ENCODE results near the gene DEGS2. TPM values are rescaled to one million over a fixed set of nuclear protein-coding genes. Genes with fewer than 3 reads are reported as not detected.

Gene DEGS2
- total RNA-seq, 1 experiment from 2014 or later = 1.8 TPM

DNA sequence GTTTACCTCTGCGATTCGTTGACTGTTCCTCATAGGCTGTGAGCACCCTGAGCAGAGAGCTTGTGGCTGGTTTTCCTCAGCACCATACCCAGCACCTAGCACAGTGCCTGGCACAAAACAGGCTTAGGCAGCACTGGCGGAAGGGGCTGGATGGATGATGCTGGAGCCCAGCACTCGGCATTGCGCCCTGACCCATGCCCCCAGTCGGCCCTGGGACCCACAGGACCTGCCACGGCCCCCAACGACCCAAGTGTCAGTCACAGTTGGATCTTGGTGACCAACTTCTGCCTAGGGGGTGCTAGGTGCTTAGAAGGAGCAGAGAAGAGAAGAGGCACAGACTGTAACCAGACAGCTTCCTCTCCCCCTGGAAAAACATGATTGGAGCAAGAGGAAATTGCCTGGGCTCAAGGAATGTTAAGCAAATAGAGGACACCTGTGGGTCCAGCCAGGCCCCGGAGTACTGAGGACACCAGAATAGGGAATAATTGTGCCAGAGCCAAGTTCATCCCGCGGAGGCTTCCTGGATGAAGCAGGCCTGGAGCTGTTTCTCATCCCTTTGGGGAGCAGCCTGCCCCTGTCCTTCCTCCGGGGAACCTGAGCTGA lies 31.5 kb downstream of the DEGS2 start:
- TF ChIP-seq, protein P1, sequence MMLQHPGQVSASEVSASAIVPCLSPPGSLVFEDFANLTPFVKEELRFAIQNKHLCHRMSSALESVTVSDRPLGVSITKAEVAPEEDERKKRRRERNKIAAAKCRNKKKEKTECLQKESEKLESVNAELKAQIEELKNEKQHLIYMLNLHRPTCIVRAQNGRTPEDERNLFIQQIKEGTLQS (IDR thresholded peaks at IDR 0.05) = no peak
- no peak for TF ChIP-seq ZFX (IDR thresholded peaks at IDR 0.05)
- no peak for TF ChIP-seq EZH2 (IDR thresholded peaks at IDR 0.05)
- TF ChIP-seq REST (IDR thresholded peaks at IDR 0.05; ENCODE audit: low read depth) = no peak
- no peak for TF ChIP-seq SIN3A (IDR thresholded peaks at IDR 0.05; ENCODE audit: low read depth)
- no peak for TF ChIP-seq SP1 (IDR thresholded peaks at IDR 0.05; ENCODE audit: low read depth)
- TF ChIP-seq YY1 (IDR thresholded peaks at IDR 0.05; ENCODE audit: extremely low read depth, insufficient replicate concordance, low read depth, low read length) = no peak
- TF ChIP-seq, protein P2, sequence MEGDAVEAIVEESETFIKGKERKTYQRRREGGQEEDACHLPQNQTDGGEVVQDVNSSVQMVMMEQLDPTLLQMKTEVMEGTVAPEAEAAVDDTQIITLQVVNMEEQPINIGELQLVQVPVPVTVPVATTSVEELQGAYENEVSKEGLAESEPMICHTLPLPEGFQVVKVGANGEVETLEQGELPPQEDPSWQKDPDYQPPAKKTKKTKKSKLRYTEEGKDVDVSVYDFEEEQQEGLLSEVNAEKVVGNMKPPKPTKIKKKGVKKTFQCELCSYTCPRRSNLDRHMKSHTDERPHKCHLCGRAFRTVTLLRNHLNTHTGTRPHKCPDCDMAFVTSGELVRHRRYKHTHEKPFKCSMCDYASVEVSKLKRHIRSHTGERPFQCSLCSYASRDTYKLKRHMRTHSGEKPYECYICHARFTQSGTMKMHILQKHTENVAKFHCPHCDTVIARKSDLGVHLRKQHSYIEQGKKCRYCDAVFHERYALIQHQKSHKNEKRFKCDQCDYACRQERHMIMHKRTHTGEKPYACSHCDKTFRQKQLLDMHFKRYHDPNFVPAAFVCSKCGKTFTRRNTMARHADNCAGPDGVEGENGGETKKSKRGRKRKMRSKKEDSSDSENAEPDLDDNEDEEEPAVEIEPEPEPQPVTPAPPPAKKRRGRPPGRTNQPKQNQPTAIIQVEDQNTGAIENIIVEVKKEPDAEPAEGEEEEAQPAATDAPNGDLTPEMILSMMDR (IDR thresholded peaks at IDR 0.05 in 2 of 3, conservative IDR thresholded peaks at IDR 0.05 in 1 of 3; ENCODE audit: borderline replicate concordance in 1 of 3, insufficient read depth in 1 of 3, low read depth in 2 of 3, low read length in 2 of 3) = no peak
- no peak for TF ChIP-seq ZBTB33 (IDR thresholded peaks at IDR 0.05; ENCODE audit: extremely low read depth, insufficient replicate concordance, low read length)
- no peak for TF ChIP-seq SRF (IDR thresholded peaks at IDR 0.05; ENCODE audit: low read depth)
- TF ChIP-seq CBX3 (IDR thresholded peaks at IDR 0.05; ENCODE audit: low read depth) = no peak
- no peak for TF ChIP-seq EGR1 (IDR thresholded peaks at IDR 0.05; ENCODE audit: low read depth)
- TF ChIP-seq RAD21 (IDR thresholded peaks at IDR 0.05; ENCODE audit: low read depth) = no peak
- TF ChIP-seq POLR2AphosphoS5 (IDR thresholded peaks at IDR 0.05; ENCODE audit: low read depth, low read length) = no peak
- no peak for TF ChIP-seq TCF7L2 (IDR thresholded peaks at IDR 0.05; ENCODE audit: borderline replicate concordance, extremely low read depth, insufficient read depth, insufficient read length)
- no peak for TF ChIP-seq EZH2phosphoT487 (IDR thresholded peaks at IDR 0.05; ENCODE audit: borderline replicate concordance)
- TF ChIP-seq FOSL1 (IDR thresholded peaks at IDR 0.05; ENCODE audit: low read depth) = no peak
- Histone ChIP-seq H3K79me2 (ENCODE audit: insufficient read depth, low read length) (no peaks in the 10 kb centered on the region), H3K9me3 (ENCODE audit: control insufficient read depth in 1 of 2, insufficient read depth in 1 of 2, low read depth in 1 of 2, low read length in 2 of 2) (no peaks in the 10 kb centered on the region), H3K36me3 (ENCODE audit: control insufficient read depth in 1 of 2, insufficient read depth in 2 of 2, low read length in 2 of 2) (no peaks in the 10 kb centered on the region), H3K4me1 (ENCODE audit: control insufficient read depth in 1 of 2, insufficient read depth in 2 of 2, low read length in 2 of 2) (peaks cover 0 to 12% of the 10 kb centered on the region in 2 experiments; a peak in 2 of 4 replicates), H3K4me2 (ENCODE audit: low read length) (no peak overlapping the region), H3K27me3 (ENCODE audit: insufficient read depth, low read length) (no peaks in the 10 kb centered on the region), H2AFZ (ENCODE audit: low read depth, low read length, poor library complexity, severe bottlenecking) (no peak overlapping the region), H3K9ac (ENCODE audit: low read length) (no peak overlapping the region), H3K4me3 (replicated peaks in 1 of 2; ENCODE audit: low read depth in 1 of 2, low read length in 2 of 2) (no peak overlapping the region), H4K20me1 (ENCODE audit: insufficient read depth) (no peaks in the 10 kb centered on the region), H3K27ac (ENCODE audit: low read depth, low read length) (no peak overlapping the region), H3K9me2 (ENCODE audit: insufficient read depth) (no peaks in the 10 kb centered on the region)
- ChIA-PET RAD21 (ENCODE audit: low non-redundant PET in 1 of 2, low total read pairs in 2 of 2, uncharacterized antibody in 2 of 2, unreplicated experiment in 2 of 2) (no interaction called here), CTCF (interaction anchor here (0.9 kb wide), 1 partner anchor 65 kb away, joined by 3 read pairs; no protein-coding TSS in a partner anchor), POLR2A (no interaction called here)
- intact Hi-C loops (cut with micrococcal nuclease) = no loop called here
- BruUV-seq (replicated peaks) = no TSS peak
- DNase-seq (ENCODE audit: low read depth, low spot score) = no peak
- no peak for ATAC-seq
